OCI-M1 (cell line): ENCODE data around the gene TMEM63C.
"Not testable (repeated sequence)": the region's sequence is repeated elsewhere in the genome, so short reads cannot be mapped to it uniquely, and the experiment has no call there.

Experiments
- DNase-seq: peaks from one replicate; lab custom pipeline; 2025; lab: John Stamatoyannopoulos, UW

Gene TMEM63C

GRCh38 chr14:77280921-77281320 lies 99.3 kb downstream of the TMEM63C start:
- DNase-seq, result not testable (repeated sequence)

GRCh38 chr14:77281852-77282410 lies 100.3 kb downstream of the TMEM63C start:
- no peak for DNase-seq

- no peak for DNase-seq
These were observed 102.5 kb downstream of the TMEM63C start for GRCh38 chr14:77284066-77284465.

- no peak for DNase-seq
These were observed 102.9 kb downstream of the TMEM63C start for GRCh38 chr14:77284466-77284865.

GRCh38 chr14:77286576-77286975 lies 105.0 kb downstream of the TMEM63C start:
- DNase-seq, result no peak

- DNase-seq, result no peak
These were observed 109.1 kb downstream of the TMEM63C start for GRCh38 chr14:77290705-77291104.

GRCh38 chr14:77296155-77296554 lies 114.6 kb downstream of the TMEM63C start:
- DNase-seq, result no peak

GRCh38 chr14:77296906-77297305 lies 115.3 kb downstream of the TMEM63C start:
- no peak for DNase-seq

GRCh38 chr14:77299771-77300170 lies 118.2 kb downstream of the TMEM63C start:
- peak; percentile 17 for DNase-seq

- DNase-seq, result peak; percentile 52
These were observed 119.5 kb downstream of the TMEM63C start for GRCh38 chr14:77301103-77301502.

- no peak for DNase-seq
These were observed 121.3 kb downstream of the TMEM63C start for GRCh38 chr14:77302926-77303325.

- DNase-seq, result peak; percentile 66
These were observed 122.0 kb downstream of the TMEM63C start for GRCh38 chr14:77303417-77304156.

- DNase-seq, result no peak
These were observed 124.1 kb downstream of the TMEM63C start for GRCh38 chr14:77305696-77306095.

- DNase-seq, result no peak
These were observed 124.8 kb downstream of the TMEM63C start for GRCh38 chr14:77306416-77306815.

GRCh38 chr14:77306851-77307496 lies 125.4 kb downstream of the TMEM63C start:
- no peak for DNase-seq
